HUDEP-2 (cell line): Measurements from ENCODE around the gene DMD.

Experiments
- DNase-seq, 76 experiments: peaks; one replicate each; lab custom pipeline; 2025; ENCODE audit not compliant: unreplicated experiment in 76 of 76; lab: John Stamatoyannopoulos, UW

The DMD gene

DNA sequence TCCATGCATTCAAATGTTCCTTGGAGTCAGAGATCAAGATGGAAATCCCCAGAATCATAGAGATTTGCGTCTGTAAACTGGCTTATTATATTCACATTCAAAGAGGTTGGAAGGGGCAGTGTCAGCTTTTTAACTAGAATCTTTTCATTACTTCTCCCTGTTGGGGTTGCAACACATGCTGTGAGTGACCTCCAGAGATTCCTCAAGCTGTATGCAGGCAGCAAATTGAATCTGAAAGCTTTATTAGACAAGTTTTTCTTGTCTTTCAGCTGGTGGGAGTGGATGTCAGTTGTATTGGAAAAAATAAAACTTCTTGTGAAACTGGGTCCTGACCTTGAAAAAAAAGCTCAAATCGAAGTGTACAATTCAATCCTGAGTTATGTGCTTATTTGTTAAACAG is 1403.0 kb downstream of the DMD start:
- DNase-seq = no peak

- DNase-seq = no peak
These were observed 1404.2 kb downstream of the DMD start for GRCh38 chrX:31807165-31807564.

DNA sequence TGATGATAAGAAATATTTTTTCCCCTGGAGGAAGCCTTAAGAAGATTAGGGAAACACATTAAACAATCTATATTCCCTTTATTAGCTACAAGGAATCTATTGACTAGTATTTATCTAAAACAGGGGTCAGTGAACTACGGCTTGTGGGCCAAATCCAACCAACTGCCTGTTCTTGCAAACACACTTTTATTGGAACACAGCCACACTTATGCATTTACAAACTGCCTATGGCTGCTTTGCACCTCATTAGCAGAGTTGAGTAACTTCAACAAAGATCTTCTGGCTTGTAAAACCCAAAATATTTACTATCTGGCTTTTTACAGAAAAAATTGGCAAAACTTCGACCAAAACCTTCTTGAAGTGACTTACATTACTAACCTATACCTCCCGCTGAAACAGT is 1405.6 kb downstream of the DMD start:
- DNase-seq = no peak

- no peak for DNase-seq
These were observed 1411.1 kb downstream of the DMD start for GRCh38 chrX:31800219-31800618.

DNA sequence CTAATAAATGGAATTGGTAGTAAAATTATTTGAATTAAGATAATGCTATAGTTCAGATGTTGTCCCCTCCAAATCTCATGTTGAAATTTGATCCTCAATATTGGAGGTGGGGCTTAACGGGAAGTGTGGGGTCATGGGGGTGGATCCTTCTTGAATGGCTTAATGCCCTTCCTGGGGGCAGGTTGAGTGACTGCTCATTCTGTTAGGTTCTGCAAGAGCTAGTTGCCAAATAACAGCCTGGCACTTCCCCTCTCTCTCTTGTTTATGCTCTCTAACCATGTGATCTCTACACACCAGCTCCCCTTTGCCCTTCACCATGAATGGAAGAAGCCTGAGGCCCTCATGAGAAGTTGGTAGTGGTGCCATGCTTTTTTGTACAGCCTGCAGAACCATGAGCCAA is 1414.7 kb downstream of the DMD start:
- no peak for DNase-seq

GRCh38 chrX:31747411-31747810 is 1463.9 kb downstream of the DMD start:
- no peak for DNase-seq

GRCh38 chrX:31743004-31743403 is 1468.3 kb downstream of the DMD start:
- no peak for DNase-seq

DNA sequence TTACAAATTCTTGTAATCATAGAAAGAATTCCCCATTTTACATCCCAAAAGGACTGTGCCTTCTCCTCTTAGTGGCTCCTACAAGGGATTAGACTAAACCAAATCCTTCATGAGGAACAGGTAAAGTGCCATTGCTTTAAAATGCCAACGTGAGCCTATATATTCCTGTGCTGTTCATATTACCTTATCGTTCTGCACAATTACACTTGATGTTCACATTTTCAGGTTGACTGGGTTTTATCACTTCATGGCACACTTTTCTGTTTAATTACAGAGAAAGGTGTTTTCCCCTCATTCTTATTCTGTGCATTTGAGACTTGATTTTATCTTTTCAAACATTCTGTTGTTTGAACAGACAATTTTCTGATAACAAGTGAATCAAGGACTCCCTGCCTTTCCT is 1493.9 kb downstream of the DMD start:
- no peak for DNase-seq

GRCh38 chrX:31715675-31716074 is 1495.7 kb downstream of the DMD start:
- no peak for DNase-seq

GRCh38 chrX:31714797-31715196 is 1496.6 kb downstream of the DMD start:
- DNase-seq = no peak

DNA sequence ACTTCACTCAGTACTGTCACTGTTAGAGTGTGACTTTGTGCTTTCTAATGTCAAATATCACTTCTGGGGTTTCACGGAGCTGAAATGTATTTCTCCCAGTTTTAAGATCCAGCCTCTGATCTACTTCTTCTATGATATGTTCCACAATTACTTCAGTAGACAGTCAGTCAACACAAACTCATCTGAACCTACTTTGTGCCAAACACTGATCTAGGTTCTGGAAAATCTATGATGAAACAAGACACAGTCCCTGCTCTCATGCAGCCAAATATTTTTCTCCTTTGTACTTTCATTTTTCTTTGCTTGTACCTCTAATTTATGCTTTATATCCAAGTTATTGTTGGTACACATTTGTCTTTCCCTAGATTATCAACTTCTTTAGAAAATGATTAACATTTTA is 1498.2 kb downstream of the DMD start:
- no peak for DNase-seq

DNA sequence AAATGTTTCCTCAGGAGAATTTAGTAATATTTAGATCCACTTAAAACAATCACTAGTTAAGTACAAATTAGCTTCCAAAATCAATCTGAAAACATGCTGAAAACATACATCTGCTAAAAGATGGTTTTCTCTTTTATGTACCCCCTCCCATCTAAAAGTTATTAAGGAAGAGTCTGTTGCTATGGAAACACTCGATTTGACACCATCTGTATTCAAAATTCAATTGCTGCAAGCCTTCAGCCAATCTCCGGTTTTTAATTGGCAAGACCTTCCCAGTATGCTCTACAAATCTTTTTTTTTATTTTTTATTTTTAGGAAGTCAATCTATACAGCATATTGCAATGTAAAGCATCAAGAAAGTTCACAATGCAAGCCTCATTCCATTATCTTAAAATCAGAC is 1500.2 kb downstream of the DMD start:
- DNase-seq = no peak

- no peak for DNase-seq
These were observed 1503.2 kb downstream of the DMD start for GRCh38 chrX:31708116-31708515.

GRCh38 chrX:31706466-31706865 is 1504.9 kb downstream of the DMD start:
- no peak for DNase-seq

- no peak for DNase-seq
These were observed 1505.5 kb downstream of the DMD start for GRCh38 chrX:31705816-31706215.

- DNase-seq = no peak
These were observed 1506.4 kb downstream of the DMD start for GRCh38 chrX:31704938-31705337.

GRCh38 chrX:31702222-31702621 is 1509.1 kb downstream of the DMD start:
- no peak for DNase-seq

- no peak for DNase-seq
These were observed 1513.9 kb downstream of the DMD start for GRCh38 chrX:31697294-31697916.

DNA sequence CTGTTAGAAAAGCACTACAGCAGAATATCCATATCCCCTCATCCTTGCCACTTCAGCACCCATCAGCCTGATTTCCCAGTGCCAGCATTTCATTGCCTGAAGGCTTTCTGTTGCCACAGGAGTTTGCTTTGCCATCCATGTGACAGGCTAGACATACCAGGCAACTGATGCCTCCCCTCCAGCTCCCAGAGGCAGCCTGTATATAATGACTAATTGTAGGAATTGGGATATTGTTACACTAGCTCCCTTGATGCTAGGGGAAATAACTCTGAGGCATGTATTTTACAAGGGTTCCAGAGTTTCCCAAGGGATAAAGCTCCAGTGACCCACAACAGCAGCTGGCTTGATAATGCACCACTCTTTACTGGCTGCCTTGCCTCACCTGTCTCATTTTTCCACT is 1531.5 kb downstream of the DMD start:
- no peak for DNase-seq

- no peak for DNase-seq
These were observed 1541.1 kb downstream of the DMD start for GRCh38 chrX:31670245-31670644.

DNA sequence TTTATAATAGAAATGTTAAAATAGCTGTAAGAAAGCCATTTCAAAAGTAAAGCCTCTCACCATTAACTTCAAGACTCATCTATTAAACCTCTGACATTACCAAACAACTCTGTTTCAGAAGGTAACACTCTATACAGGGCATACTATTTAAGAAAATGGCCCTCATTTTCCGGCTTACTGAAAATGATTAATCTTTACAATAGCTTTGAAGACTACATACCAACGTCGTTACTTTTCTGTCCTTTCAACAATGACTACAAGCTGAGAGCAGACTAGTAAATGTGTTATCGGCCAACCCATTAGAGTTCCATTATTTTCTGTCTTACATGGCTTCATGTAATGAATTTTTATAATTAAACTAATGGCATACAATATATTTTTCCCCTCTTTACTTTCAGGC is 1545.9 kb downstream of the DMD start:
- no peak for DNase-seq

DNA sequence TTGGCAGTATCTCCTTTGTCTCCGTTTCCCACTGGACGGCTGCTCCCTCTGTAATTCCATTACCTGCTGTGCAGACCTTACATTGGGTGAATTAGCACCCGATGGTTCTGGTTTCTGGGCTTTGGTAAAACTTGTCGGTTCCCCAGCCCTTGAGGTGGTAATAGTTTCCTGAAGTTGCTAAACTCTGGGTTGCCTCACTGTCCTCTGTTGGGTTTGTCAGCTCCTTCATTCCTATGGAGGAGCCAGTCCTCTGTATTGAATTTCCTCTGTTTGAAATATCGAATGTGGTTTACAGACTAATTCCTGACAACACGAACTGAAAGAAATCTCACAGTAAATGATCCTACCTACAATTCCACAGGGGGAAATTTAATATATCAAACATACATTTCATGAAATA is 1548.2 kb downstream of the DMD start:
- DNase-seq = no peak

- DNase-seq = no peak
These were observed 1550.0 kb downstream of the DMD start for GRCh38 chrX:31661280-31661810.
